Naive thymus-derived CD4-positive, alpha-beta T cell (primary cell): ENCODE measurements around the gene HSD11B2. TPM values are rescaled to one million over a fixed set of nuclear protein-coding genes. Genes with fewer than 3 reads are reported as not detected.

Experiments
- ATAC-seq: fragments of 150-1000 bp; cut with Tn5 transposase; 2 replicates; pipeline ENCODE4 v1.10.0; 2021; ENCODE audit warnings: mild to moderate bottlenecking, moderate library complexity
- CTCF ChIA-PET: fragments of 350-600 bp; sonication (Branson Sonifier 250); formaldehyde crosslinking; loops from one replicate; lab custom pipeline; 2021; ENCODE audit warnings: antibody characterized with exemption; lab: Charles Lee
- POLR2A ChIA-PET: fragments of 350-600 bp; sonication (Branson Sonifier 250); formaldehyde crosslinking; loops from one replicate; lab custom pipeline; 2021; ENCODE audit warnings: antibody characterized with exemption, inconsistent platforms; lab: Charles Lee
- DNase-seq, 9 donors: peaks; one replicate each; pipeline versions ENCODE4 v3.0.0 to v3.0.0-alpha.2; 2020 to 2022; ENCODE audit warnings: mixed read lengths in 1 of 9
- H3K27ac ChIP-seq: one replicate; pipeline ENCODE4 v1.7.0; 2013; ENCODE audit warnings: mild to moderate bottlenecking, low read depth, low read length, moderate library complexity
- H3K27me3 ChIP-seq, 2 donors: one replicate each; pipeline ENCODE4 v1.7.0; 2013; ENCODE audit warnings: low read length in 2 of 2, mild to moderate bottlenecking in 2 of 2, moderate library complexity in 2 of 2; ENCODE audit not compliant: control insufficient read depth in 2 of 2, insufficient read depth in 2 of 2
- H3K36me3 ChIP-seq, 3 experiments: 1 replicate in 2 of 3; 2 replicates in 1 of 3; pipeline ENCODE4 v1.7.0; 2013; ENCODE audit warnings: low read length in 3 of 3, mild to moderate bottlenecking in 3 of 3, moderate library complexity in 1 of 3; ENCODE audit not compliant: insufficient read depth in 3 of 3, control insufficient read depth in 2 of 3
- H3K4me1 ChIP-seq, 2 donors: one replicate each; pipeline ENCODE4 v1.7.0; 2013; ENCODE audit warnings: low read length in 2 of 2, mild to moderate bottlenecking in 2 of 2, moderate library complexity in 1 of 2; ENCODE audit not compliant: control insufficient read depth in 2 of 2, insufficient read depth in 2 of 2
- H3K4me3 ChIP-seq: 2 replicates; pipeline ENCODE4 v1.7.0; 2013; ENCODE audit warnings: mild to moderate bottlenecking, low read length
- H3K9me3 ChIP-seq, 3 experiments: 1 replicate in 2 of 3; 2 replicates in 1 of 3; pipeline ENCODE4 v1.7.0; 2013; ENCODE audit warnings: low read length in 3 of 3; ENCODE audit not compliant: control insufficient read depth in 2 of 3
- H3K27ac Mint-ChIP-seq, 9 donors: one replicate each; pipeline ENCODE4 v1.8.0; 2020 to 2022; ENCODE audit warnings: mixed read lengths in 9 of 9, mild to moderate bottlenecking in 8 of 9, moderate library complexity in 5 of 9, inconsistent platforms in 2 of 9
- H3K27me3 Mint-ChIP-seq, 5 donors: one replicate each; pipeline ENCODE4 v1.8.0; 2021 to 2022; ENCODE audit warnings: mixed read lengths in 5 of 5, mild to moderate bottlenecking in 1 of 5
- H3K36me3 Mint-ChIP-seq, 5 donors: one replicate each; pipeline ENCODE4 v1.8.0; 2020 to 2022; ENCODE audit warnings: mixed read lengths in 5 of 5, mild to moderate bottlenecking in 3 of 5, inconsistent platforms in 1 of 5
- H3K4me1 Mint-ChIP-seq, 7 donors: one replicate each; pipeline ENCODE4 v1.8.0; 2020 to 2022; ENCODE audit warnings: mixed read lengths in 7 of 7, mild to moderate bottlenecking in 3 of 7, inconsistent platforms in 1 of 7
- H3K4me3 Mint-ChIP-seq, 10 donors: one replicate each; pipeline ENCODE4 v1.8.0; 2020 to 2022; ENCODE audit warnings: mild to moderate bottlenecking in 10 of 10, mixed read lengths in 10 of 10, moderate library complexity in 6 of 10, inconsistent platforms in 2 of 10
- H3K9me3 Mint-ChIP-seq, 11 donors: one replicate each; pipeline ENCODE4 v1.8.0; 2020 to 2022; ENCODE audit warnings: mixed read lengths in 11 of 11, mild to moderate bottlenecking in 4 of 11, inconsistent platforms in 1 of 11, moderate library complexity in 1 of 11
- intact Hi-C, 2 donors: fragments of 100-400 bp; cut with micrococcal nuclease; formaldehyde crosslinking; loops; one replicate each; pipeline ENCODE4 v1.15.1; 2023
- polyA plus RNA-seq, 2 donors: library from polyadenylated mRNA; unstranded; fragments of 300-500 nt; fragmentation: Illumina TruSeq; gene quantifications; one replicate each; pipeline ENCODE4 v1.2.3, GENCODE V29; 2021
- total RNA-seq, 6 experiments: library from RNA in 5 of 6; stranded (reverse) in 5 of 6; gene quantifications; 1 replicate in 5 of 6; 2 replicates in 1 of 6; pipeline ENCODE4 v1.2.3 and lab custom pipeline; 2021 to 2026

The HSD11B2 gene
- total and polyA plus RNA-seq, 7 experiments from 2014 or later = 0.17 TPM; not detected in 6

- Mint-ChIP-seq H3K4me3 (no peak overlapping the region), H3K4me1 (peaks cover 0 to 18% (median 0%) of the 10 kb centered on the region in 7 donors), H3K27me3 (peaks cover 6 to 41% (median 7%) of the 10 kb centered on the region in 5 donors), H3K27ac (no peak overlapping the region), H3K9me3 (no peaks in the 10 kb centered on the region), H3K36me3 (no peaks in the 10 kb centered on the region)
- H3K4me1 ChIP-seq = peaks cover 2 to 5% of the 10 kb centered on the region in 2 donors
- no peak for DNase-seq
- peaks cover 3 to 4% of the 10 kb centered on the region in 2 donors for H3K27me3 ChIP-seq
- intact Hi-C loops = no loop called here
- no peak overlapping the region for H3K4me3 ChIP-seq
- no peaks in the 10 kb centered on the region for H3K9me3 ChIP-seq
- no peaks in the 10 kb centered on the region for H3K36me3 ChIP-seq
- ATAC-seq = no peak
- ChIA-PET CTCF (no interaction called here), POLR2A (no interaction called here)
- no peak overlapping the region for H3K27ac ChIP-seq
These were observed 42.3 kb upstream of the HSD11B2 start for GRCh38 chr16:67388591-67388990.

- no peak overlapping the region for H3K27ac ChIP-seq
- H3K27ac Mint-ChIP-seq = peak overlapping the region in 1 of 9 donors; percentile 2
These were observed 40.8 kb upstream of the HSD11B2 start for GRCh38 chr16:67389911-67390815.

GRCh38 chr16:67390816-67391423, 40.0 kb upstream of the HSD11B2 start:
- CTCF ChIA-PET = interaction anchor here (0.5 kb wide), 1 partner anchor 243 kb away, joined by 6 read pairs; no protein-coding TSS in a partner anchor
- Histone ChIP-seq H3K4me1 (peaks cover 7 to 8% of the 10 kb centered on the region in 2 donors), H3K36me3 (no peaks in the 10 kb centered on the region), H3K27me3 (peaks cover 4 to 11% of the 10 kb centered on the region in 2 donors), H3K9me3 (no peaks in the 10 kb centered on the region), H3K4me3 (no peak overlapping the region), H3K27ac (no peak overlapping the region)
- H3K27ac Mint-ChIP-seq = peak overlapping the region in 1 of 9 donors; percentile 46
- H3K27me3 Mint-ChIP-seq = peaks cover 11 to 51% (median 23%) of the 10 kb centered on the region in 5 donors
- ATAC-seq (no peak), DNase-seq (no peak)
- POLR2A ChIA-PET = no interaction called here
- H3K4me3 Mint-ChIP-seq = no peak overlapping the region
- intact Hi-C loops = no loop called here
- no peaks in the 10 kb centered on the region for H3K9me3 Mint-ChIP-seq
- H3K4me1 Mint-ChIP-seq = peaks cover 6 to 23% (median 6%) of the 10 kb centered on the region in 7 donors
- no peaks in the 10 kb centered on the region for H3K36me3 Mint-ChIP-seq

More at GRCh38 chr16:67389911-67390815, 40.8 kb upstream of the HSD11B2 start:
- Histone ChIP-seq H3K9me3 (no peaks in the 10 kb centered on the region), H3K4me3 (no peak overlapping the region), H3K27me3 (peaks cover 4 to 11% of the 10 kb centered on the region in 2 donors), H3K4me1 (peaks cover 7 to 8% of the 10 kb centered on the region in 2 donors), H3K36me3 (no peaks in the 10 kb centered on the region)
- DNase-seq (no peak), ATAC-seq (peak; percentile 65)
- Mint-ChIP-seq H3K36me3 (no peaks in the 10 kb centered on the region), H3K9me3 (no peaks in the 10 kb centered on the region), H3K4me1 (peaks cover 6 to 23% (median 6%) of the 10 kb centered on the region in 7 donors), H3K4me3 (no peak overlapping the region), H3K27me3 (peaks cover 11 to 50% (median 15%) of the 10 kb centered on the region in 5 donors)
- ChIA-PET POLR2A (no interaction called here), CTCF (interaction anchor here (0.5 kb wide), 1 partner anchor 244 kb away, joined by 6 read pairs; no protein-coding TSS in a partner anchor)
- intact Hi-C loops = no loop called here

DNA sequence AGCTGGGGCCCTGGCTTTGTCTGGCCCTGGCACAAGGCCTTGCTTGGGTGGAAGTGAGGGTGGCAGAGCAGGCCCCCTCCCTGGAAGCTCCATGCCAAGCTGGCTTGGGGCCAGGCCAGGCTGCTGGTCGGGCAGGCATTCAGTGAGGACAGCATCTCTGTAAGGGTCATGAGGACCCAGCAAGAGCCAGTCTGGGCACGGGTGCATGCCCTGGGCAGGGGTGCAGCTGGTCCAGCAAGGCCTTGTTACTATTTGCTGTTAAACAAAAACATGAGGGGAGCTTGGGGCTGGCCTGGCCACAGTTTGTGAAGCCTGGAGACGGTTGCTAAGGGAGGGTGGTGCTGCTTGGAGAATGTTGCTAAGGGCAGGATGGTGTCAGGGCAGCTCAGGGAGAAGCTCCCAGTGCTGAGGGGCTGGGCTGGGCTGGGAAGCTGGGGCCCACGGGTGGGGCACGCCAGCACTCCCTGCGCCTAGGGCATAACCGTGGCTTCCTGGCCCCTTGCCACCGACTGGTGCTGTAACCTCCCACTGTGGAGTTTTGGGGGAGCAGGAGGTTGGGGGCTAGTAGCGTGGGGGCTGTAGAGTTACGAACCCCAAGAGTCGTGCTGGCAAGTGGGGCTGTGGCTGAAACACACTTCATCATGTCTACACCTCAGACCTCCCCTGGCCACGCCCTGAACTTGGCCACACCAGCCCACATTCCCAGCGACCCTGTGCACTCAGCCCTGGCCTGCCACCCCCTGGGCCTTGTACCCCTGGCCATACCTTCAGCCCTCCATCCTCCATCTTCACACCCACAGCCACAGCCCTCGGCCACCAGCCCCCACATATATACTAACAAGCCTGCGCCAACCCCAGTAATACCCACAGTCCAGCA, 39.3 kb upstream of the HSD11B2 start:
- ChIA-PET POLR2A (no interaction called here), CTCF (no interaction called here)
- DNase-seq (no peak), ATAC-seq (no peak)
- Mint-ChIP-seq H3K27ac (no peak overlapping the region), H3K4me3 (no peak overlapping the region), H3K4me1 (peaks cover 6 to 23% (median 6%) of the 10 kb centered on the region in 7 donors), H3K9me3 (no peaks in the 10 kb centered on the region), H3K36me3 (no peaks in the 10 kb centered on the region), H3K27me3 (peaks cover 11 to 47% (median 23%) of the 10 kb centered on the region in 5 donors)
- Histone ChIP-seq H3K4me1 (peaks cover 7 to 8% of the 10 kb centered on the region in 2 donors), H3K4me3 (no peak overlapping the region), H3K9me3 (no peaks in the 10 kb centered on the region), H3K27ac (no peak overlapping the region), H3K36me3 (no peaks in the 10 kb centered on the region), H3K27me3 (peaks cover 4 to 11% of the 10 kb centered on the region in 2 donors)
- intact Hi-C loops = no loop called here

DNA sequence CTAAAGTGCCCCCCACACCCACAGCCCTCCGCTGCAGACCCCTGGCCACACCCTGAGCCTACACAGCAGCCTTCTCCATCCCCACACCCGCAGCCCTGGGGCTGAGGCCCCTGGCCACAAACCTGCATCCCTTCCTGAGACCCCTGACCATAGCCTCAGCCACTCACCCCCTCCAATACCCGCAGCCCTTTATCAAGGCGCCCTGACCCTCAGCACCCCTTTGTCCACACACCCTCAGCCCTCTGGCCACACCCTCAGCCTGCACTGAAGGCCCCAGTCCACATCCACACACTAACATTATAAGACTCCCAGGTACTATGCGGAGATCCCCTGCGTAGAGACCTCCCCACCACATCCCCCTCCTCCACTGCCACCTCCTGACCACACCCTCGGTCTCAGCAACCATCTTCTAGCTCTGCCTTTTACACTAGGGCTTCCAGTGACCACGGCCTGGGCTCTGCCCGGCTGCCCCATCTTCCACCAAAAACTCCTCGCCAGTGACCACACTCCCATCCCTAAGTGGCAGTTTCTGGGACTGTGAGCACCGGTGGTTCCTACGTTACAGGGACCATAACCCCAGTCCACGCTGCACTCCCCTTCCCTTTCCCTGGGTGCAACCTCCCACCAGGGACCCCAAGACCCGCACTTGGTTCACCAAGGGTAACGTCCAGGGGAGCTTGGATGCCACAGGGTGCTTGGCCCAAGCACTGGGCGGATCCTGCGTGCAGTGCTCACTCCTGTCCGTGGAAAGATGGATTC, 38.4 kb upstream of the HSD11B2 start:
- Histone ChIP-seq H3K27ac (no peak overlapping the region), H3K9me3 (no peaks in the 10 kb centered on the region), H3K4me1 (peaks cover 7 to 8% of the 10 kb centered on the region in 2 donors), H3K4me3 (no peak overlapping the region), H3K27me3 (peaks cover 4 to 11% of the 10 kb centered on the region in 2 donors), H3K36me3 (no peaks in the 10 kb centered on the region)
- ATAC-seq (no peak), DNase-seq (no peak)
- Mint-ChIP-seq H3K27me3 (peaks cover 16 to 48% (median 29%) of the 10 kb centered on the region in 5 donors), H3K27ac (no peak overlapping the region), H3K36me3 (no peaks in the 10 kb centered on the region), H3K9me3 (no peaks in the 10 kb centered on the region), H3K4me1 (peaks cover 6 to 23% (median 6%) of the 10 kb centered on the region in 7 donors), H3K4me3 (peak overlapping the region in 2 of 10 donors; percentile 23 to 81)
- intact Hi-C loops = no loop called here
- POLR2A ChIA-PET = no interaction called here
- CTCF ChIA-PET = no interaction called here
